Gastrocnemius medialis (tissue), 4 donors: Measurements from ENCODE around the gene ALOX5AP. TPM values are rescaled to one million over a fixed set of nuclear protein-coding genes. Genes with fewer than 3 reads are reported as not detected.

Experiments used
- ATAC-seq, 2 donors: fragments of 150-250 bp; one replicate each; pipeline ENCODE4 v1.9.1; 2016
- DNase-seq, 2 donors: peaks; one replicate each; pipeline ENCODE4 v3.0.0-alpha.2; 2019
- H3K27ac ChIP-seq, 4 donors: fragments of 200-600 bp; sonication (generic); 1 replicate in 1 of 4; 2 replicates in 3 of 4; pipeline ENCODE4 v1.5.1; 2016 to 2018; ENCODE audit warnings: mild to moderate bottlenecking in 2 of 4, moderate library complexity in 1 of 4
- H3K27me3 ChIP-seq, 3 donors: fragments of 200-600 bp; sonication (generic) in 2 of 3; 1 replicate in 1 of 3; 2 replicates in 2 of 3; pipeline versions ENCODE4 v1.5.1 to v1.6.0; 2016 to 2019; ENCODE audit warnings: mild to moderate bottlenecking in 1 of 3, moderate library complexity in 1 of 3
- H3K36me3 ChIP-seq, 2 donors: fragments of 200-600 bp; sonication (generic) in 1 of 2; one replicate each; pipeline ENCODE4 v1.5.1; 2017 to 2018
- H3K4me1 ChIP-seq, 2 donors: fragments of 200-600 bp; sonication (generic) in 1 of 2; one replicate each; pipeline ENCODE4 v1.5.1; 2016 to 2017; ENCODE audit warnings: mild to moderate bottlenecking in 2 of 2
- H3K4me3 ChIP-seq, 4 donors: fragments of 200-600 bp; sonication (generic) in 3 of 4; 1 replicate in 1 of 4; 2 replicates in 3 of 4; pipeline ENCODE4 v1.5.1; 2016 to 2019; ENCODE audit warnings: mild to moderate bottlenecking in 2 of 4
- H3K9me3 ChIP-seq, 3 donors: fragments of 200-600 bp; sonication (generic) in 2 of 3; 1 replicate in 1 of 3; 2 replicates in 2 of 3; pipeline ENCODE4 v1.5.1; 2016 to 2019
- POLR2A ChIP-seq, 2 donors: fragments of 450-650 bp; IDR thresholded peaks; one replicate each; pipeline ENCODE4 v1.6.1; 2017; ENCODE audit warnings: antibody characterized with exemption in 2 of 2, mild to moderate bottlenecking in 2 of 2, moderate library complexity in 2 of 2
- in situ Hi-C, 4 donors: fragments of 200-750 bp; cut with MboI; loops; one replicate each; pipeline versions ENCODE4 v1.15.0 to v1.8.0; 2017; ENCODE audit warnings: low sequenced_read_pairs in 4 of 4
- intact Hi-C: fragments of 100-400 bp; cut with DNase I; formaldehyde crosslinking; loops from one replicate; pipeline ENCODE4 v1.15.1; 2023; ENCODE audit warnings: low total_unique reads
- total RNA-seq, 4 donors: library from RNA; depleted of rRNA; stranded (reverse); fragments of >200 nt; gene quantifications; one replicate each; pipeline versions ENCODE4 v1.1.0 to v1.2.3, GENCODE V29; 2016
- TF ChIP-seq, protein P1 (sequence below), 5 experiments: fragments of 450-650 bp in 3 of 5; fragments of 200-600 bp in 2 of 5; sonication (generic) in 2 of 5; IDR thresholded peaks in 4 of 5; conservative IDR thresholded peaks in 1 of 5; 1 replicate in 4 of 5; 2 replicates in 1 of 5; pipeline ENCODE4 v1.5.1; 2016 to 2019; ENCODE audit warnings: antibody characterized with exemption in 5 of 5, mild to moderate bottlenecking in 3 of 5, moderate library complexity in 3 of 5

The ALOX5AP gene
- total RNA-seq, 4 donors from 2014 or later = 5.3 to 9.1 (median 7.1) TPM

DNA sequence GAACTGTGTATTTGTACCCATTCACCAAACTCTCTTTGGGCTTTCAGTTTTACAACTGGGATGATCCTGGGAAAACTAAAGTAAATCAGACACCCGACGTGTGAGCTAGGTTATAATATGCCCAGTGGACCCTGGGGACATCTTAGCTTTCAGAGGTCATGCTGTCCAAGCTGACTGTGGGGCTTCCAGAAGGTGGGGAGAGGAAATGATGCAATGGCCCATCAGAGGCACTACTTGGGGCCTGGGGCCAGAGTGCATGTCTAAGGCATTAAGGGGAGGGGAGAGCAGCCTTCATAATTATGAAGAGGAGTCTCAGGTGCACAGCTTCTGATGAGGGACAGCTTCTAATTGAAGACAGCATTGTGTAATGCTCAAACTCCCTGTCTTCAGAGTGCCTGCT is 30.9 kb downstream of the ALOX5AP start:
- H3K27me3 ChIP-seq = no peaks in the 10 kb centered on the region
- no peaks in the 10 kb centered on the region for H3K9me3 ChIP-seq
- intact Hi-C loops (no loop called here), in situ Hi-C loops (no loop called here)
- H3K4me3 ChIP-seq = no peak overlapping the region
- H3K4me1 ChIP-seq = no peaks in the 10 kb centered on the region
- H3K36me3 ChIP-seq = no peaks in the 10 kb centered on the region
- DNase-seq = no peak
- H3K27ac ChIP-seq = no peak overlapping the region
- TF ChIP-seq, protein P1, sequence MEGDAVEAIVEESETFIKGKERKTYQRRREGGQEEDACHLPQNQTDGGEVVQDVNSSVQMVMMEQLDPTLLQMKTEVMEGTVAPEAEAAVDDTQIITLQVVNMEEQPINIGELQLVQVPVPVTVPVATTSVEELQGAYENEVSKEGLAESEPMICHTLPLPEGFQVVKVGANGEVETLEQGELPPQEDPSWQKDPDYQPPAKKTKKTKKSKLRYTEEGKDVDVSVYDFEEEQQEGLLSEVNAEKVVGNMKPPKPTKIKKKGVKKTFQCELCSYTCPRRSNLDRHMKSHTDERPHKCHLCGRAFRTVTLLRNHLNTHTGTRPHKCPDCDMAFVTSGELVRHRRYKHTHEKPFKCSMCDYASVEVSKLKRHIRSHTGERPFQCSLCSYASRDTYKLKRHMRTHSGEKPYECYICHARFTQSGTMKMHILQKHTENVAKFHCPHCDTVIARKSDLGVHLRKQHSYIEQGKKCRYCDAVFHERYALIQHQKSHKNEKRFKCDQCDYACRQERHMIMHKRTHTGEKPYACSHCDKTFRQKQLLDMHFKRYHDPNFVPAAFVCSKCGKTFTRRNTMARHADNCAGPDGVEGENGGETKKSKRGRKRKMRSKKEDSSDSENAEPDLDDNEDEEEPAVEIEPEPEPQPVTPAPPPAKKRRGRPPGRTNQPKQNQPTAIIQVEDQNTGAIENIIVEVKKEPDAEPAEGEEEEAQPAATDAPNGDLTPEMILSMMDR (IDR thresholded peaks at IDR 0.05 in 4 of 5, conservative IDR thresholded peaks at IDR 0.05 in 1 of 5) = no peak
- no peak for TF ChIP-seq POLR2A (IDR thresholded peaks at IDR 0.05)
- no peak for ATAC-seq

DNA sequence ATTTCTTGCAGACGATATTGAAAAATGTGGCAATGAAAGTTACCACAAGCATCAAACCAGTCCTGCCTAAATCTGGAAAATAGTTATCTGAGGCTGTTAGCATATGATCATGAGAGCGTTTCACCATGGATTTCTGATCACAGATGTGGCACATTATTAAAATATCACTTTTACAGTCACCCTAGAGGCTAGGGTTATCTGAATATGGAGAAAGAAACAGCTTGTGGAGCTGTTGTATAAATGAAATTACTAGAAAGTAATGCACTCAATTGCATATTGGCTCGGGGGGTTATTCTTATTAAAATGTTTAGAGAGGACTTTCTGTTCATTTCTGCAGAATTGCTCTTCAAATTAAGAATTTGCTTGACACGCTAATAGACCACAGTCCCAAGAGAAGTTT is 35.6 kb downstream of the ALOX5AP start:
- intact Hi-C loops = no loop called here
- Histone ChIP-seq H3K9me3 (no peaks in the 10 kb centered on the region), H3K36me3 (no peaks in the 10 kb centered on the region), H3K4me3 (no peak overlapping the region), H3K27ac (no peak overlapping the region), H3K4me1 (no peaks in the 10 kb centered on the region), H3K27me3 (no peaks in the 10 kb centered on the region)
- DNase-seq = no peak
- no peak for ATAC-seq
- in situ Hi-C loops = no loop called here
- no peak for TF ChIP-seq POLR2A (IDR thresholded peaks at IDR 0.05)
- TF ChIP-seq, protein P1 (IDR thresholded peaks at IDR 0.05 in 4 of 5, conservative IDR thresholded peaks at IDR 0.05 in 1 of 5) = no peak

DNA sequence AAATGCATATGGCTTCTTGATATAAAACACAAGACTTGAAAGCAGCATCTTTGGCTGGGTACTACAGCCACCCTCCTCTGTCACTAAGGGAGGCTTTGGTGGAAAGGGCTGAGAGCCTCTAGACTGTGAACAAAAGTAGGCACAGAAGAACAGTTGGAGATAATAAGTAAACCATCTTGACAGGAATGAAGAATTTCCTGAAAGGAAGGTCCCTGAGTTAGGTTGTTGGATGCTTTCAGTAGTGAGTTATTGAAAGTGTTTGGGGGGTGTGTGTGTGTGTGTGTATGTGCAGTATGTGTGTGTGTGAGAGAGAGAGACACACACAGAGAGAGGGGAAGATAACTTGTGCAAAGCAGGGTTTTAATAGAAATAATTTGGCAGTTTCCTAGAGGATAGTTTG is 38.2 kb downstream of the ALOX5AP start:
- Histone ChIP-seq H3K36me3 (no peaks in the 10 kb centered on the region), H3K4me1 (no peaks in the 10 kb centered on the region), H3K4me3 (no peak overlapping the region), H3K9me3 (no peaks in the 10 kb centered on the region), H3K27me3 (no peaks in the 10 kb centered on the region), H3K27ac (no peak overlapping the region)
- intact Hi-C loops (no loop called here), in situ Hi-C loops (no loop called here)
- no peak for TF ChIP-seq POLR2A (IDR thresholded peaks at IDR 0.05)
- TF ChIP-seq, protein P1 (IDR thresholded peaks at IDR 0.05 in 4 of 5, conservative IDR thresholded peaks at IDR 0.05 in 1 of 5) = no peak
- DNase-seq (no peak), ATAC-seq (no peak)

DNA sequence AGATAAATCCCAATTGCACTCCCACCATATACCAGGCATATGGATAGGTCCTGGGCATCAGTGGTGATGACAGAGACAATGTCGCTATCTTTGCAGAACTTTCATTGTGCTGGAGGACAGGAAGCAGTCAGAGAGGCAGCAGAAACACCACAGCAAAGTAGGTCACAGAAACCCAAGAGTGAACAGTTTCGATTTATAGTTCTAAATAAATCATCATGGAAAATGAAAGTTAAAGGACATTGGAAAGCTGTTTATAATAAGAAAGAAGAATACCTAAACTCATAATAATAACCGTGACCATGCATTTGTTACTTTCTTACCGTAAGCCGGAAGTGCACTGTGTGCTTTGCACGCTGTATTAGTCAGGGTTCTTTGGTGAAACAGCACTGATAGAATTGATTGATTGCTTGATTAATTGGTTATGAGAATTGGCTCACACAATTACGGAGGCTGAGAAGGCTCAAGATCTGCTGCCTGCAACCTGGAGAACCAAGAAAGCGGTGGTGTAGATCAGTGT is 38.9 kb downstream of the ALOX5AP start:
- Histone ChIP-seq H3K27ac (no peak overlapping the region), H3K9me3 (no peaks in the 10 kb centered on the region), H3K4me1 (no peaks in the 10 kb centered on the region), H3K36me3 (no peaks in the 10 kb centered on the region), H3K27me3 (no peaks in the 10 kb centered on the region), H3K4me3 (no peak overlapping the region)
- in situ Hi-C loops = no loop called here
- TF ChIP-seq, protein P1 (IDR thresholded peaks at IDR 0.05 in 4 of 5, conservative IDR thresholded peaks at IDR 0.05 in 1 of 5) = no peak
- TF ChIP-seq POLR2A (IDR thresholded peaks at IDR 0.05) = no peak
- intact Hi-C loops = no loop called here
- DNase-seq (no peak), ATAC-seq (no peak)

DNA sequence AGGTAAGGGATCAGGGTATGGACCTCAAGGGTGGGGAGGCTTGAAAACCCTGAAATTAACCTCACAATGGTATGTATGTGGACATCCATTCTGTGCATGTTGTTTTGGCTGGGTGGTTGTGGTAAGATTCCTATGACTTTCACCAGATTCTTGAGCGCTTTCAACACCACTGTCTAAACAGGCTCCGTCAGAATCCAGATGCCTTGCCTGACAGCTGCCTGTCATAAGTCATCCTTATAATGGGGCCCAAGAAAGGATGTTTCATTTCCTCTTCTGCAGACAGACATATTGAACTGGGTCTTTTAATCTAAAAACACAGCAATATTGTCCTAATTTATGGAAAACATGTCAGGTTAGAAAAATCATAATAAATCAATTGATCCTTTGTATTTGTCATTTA is 41.3 kb downstream of the ALOX5AP start:
- no peak for ATAC-seq
- DNase-seq = no peak
- no peaks in the 10 kb centered on the region for H3K36me3 ChIP-seq
- no peaks in the 10 kb centered on the region for H3K9me3 ChIP-seq
- no peaks in the 10 kb centered on the region for H3K27me3 ChIP-seq
- H3K4me1 ChIP-seq = no peaks in the 10 kb centered on the region
- intact Hi-C loops (no loop called here), in situ Hi-C loops (loop anchor here in 1 of 4 donors (25.0 kb wide), 1 partner anchor 639 kb away; no protein-coding TSS in a partner anchor)
- H3K27ac ChIP-seq = no peak overlapping the region
- no peak overlapping the region for H3K4me3 ChIP-seq
- no peak for TF ChIP-seq POLR2A (IDR thresholded peaks at IDR 0.05)
- TF ChIP-seq, protein P1 (IDR thresholded peaks at IDR 0.05 in 4 of 5, conservative IDR thresholded peaks at IDR 0.05 in 1 of 5) = no peak
